H1 (cell line): ENCODE results near the gene NAALADL1. TPM values are rescaled to one million over a fixed set of nuclear protein-coding genes. Genes with fewer than 3 reads are reported as not detected.
A peak's percentile ranks its signal among the peaks of the same experiment; 100 is the strongest.

Experiments used
- CBX5 ChIP-seq: fragments of 300-800, 300-1000 bp; sonication (generic); IDR thresholded peaks from 2 replicates; pipeline ENCODE4 v1.7.1; 2016; ENCODE audit warnings: antibody characterized with exemption, low read length, low read depth
- CBX8 ChIP-seq: fragments of 300-800, 300-1000 bp; sonication (generic); IDR thresholded peaks from 2 replicates; pipeline ENCODE4 v1.7.1; 2016; ENCODE audit warnings: low read depth, low read length, borderline replicate concordance
- CHD1 ChIP-seq: IDR thresholded peaks from 2 replicates; pipeline ENCODE4 v1.6.1; 2012; ENCODE audit warnings: low read depth, low read length, improper control_type of control experiment
- CTBP2 ChIP-seq: IDR thresholded peaks from 2 replicates; pipeline ENCODE4 v1.7.0; 2011; ENCODE audit warnings: borderline replicate concordance, mild to moderate bottlenecking, moderate library complexity, mixed read lengths, low read length; ENCODE audit not compliant: insufficient read depth, insufficient read length
- GABPA ChIP-seq: IDR thresholded peaks from 2 replicates; pipeline ENCODE4 v1.6.1; 2011; ENCODE audit warnings: mild to moderate bottlenecking, low read length, moderate library complexity, borderline replicate concordance; ENCODE audit not compliant: insufficient read depth
- GTF2F1 ChIP-seq: IDR thresholded peaks from 2 replicates; pipeline ENCODE4 v1.6.1; 2012; ENCODE audit warnings: low read depth, low read length, improper control_type of control experiment, borderline replicate concordance
- JUN ChIP-seq: IDR thresholded peaks from 2 replicates; pipeline ENCODE4 v1.6.1; 2011; ENCODE audit warnings: low read depth, mild to moderate bottlenecking, improper control_type of control experiment, low read length
- KDM1A ChIP-seq: fragments of 200-600, 300-600 bp; sonication (generic); IDR thresholded peaks from 2 replicates; pipeline ENCODE4 v1.7.1; 2016; ENCODE audit warnings: mild to moderate bottlenecking, low read length, borderline replicate concordance
- PHF8 ChIP-seq: fragments of 200-600 bp; sonication (generic); conservative IDR thresholded peaks from 2 replicates; pipeline ENCODE4 v1.7.1; 2012; ENCODE audit warnings: low read depth, mild to moderate bottlenecking, inconsistent platforms, low read length, moderate library complexity
- POU5F1 ChIP-seq: IDR thresholded peaks from 2 replicates; pipeline ENCODE4 v1.6.1; 2011; ENCODE audit warnings: low read depth, mild to moderate bottlenecking, low read length, moderate library complexity
- RAD21 ChIP-seq, 2 experiments: IDR thresholded peaks in 1 of 2; conservative IDR thresholded peaks in 1 of 2; 2 replicates each; pipeline ENCODE4 v1.6.1; 2011; ENCODE audit warnings: low read depth in 2 of 2, low read length in 2 of 2, improper control_type of control experiment in 1 of 2, inconsistent platforms in 1 of 2, mild to moderate bottlenecking in 1 of 2, moderate library complexity in 1 of 2
- RNF2 ChIP-seq: fragments of 200-900, 300-1000 bp; sonication (generic); IDR thresholded peaks from 2 replicates; pipeline ENCODE4 v1.7.1; 2016; ENCODE audit warnings: borderline replicate concordance, low read depth, mild to moderate bottlenecking, antibody characterized with exemption, low read length; ENCODE audit not compliant: poor library complexity, severe bottlenecking; ENCODE audit errors: missing control alignments
- RXRA ChIP-seq: IDR thresholded peaks from 2 replicates; pipeline ENCODE4 v1.6.1; 2011; ENCODE audit warnings: low read depth, mild to moderate bottlenecking, low read length, moderate library complexity; ENCODE audit not compliant: insufficient read depth
- SAP30 ChIP-seq: fragments of 300-600 bp; sonication (generic); IDR thresholded peaks from 2 replicates; pipeline ENCODE4 v1.7.1; 2012; ENCODE audit warnings: low read length, moderate library complexity, mild to moderate bottlenecking, inconsistent platforms; ENCODE audit not compliant: insufficient read depth, insufficient replicate concordance
- SIX5 ChIP-seq: IDR thresholded peaks from 2 replicates; pipeline ENCODE4 v1.6.1; 2011; ENCODE audit warnings: mild to moderate bottlenecking, low read depth, low read length
- SP1 ChIP-seq: IDR thresholded peaks from 2 replicates; pipeline ENCODE4 v1.6.1; 2011; ENCODE audit warnings: low read depth, low read length
- SUZ12 ChIP-seq: fragments of 200-600 bp; sonication (generic); IDR thresholded peaks from 2 replicates; pipeline ENCODE4 v1.6.1; 2012; ENCODE audit warnings: mild to moderate bottlenecking, inconsistent platforms, low read length, moderate library complexity, mixed read lengths
- TAF1 ChIP-seq: IDR thresholded peaks from 2 replicates; pipeline ENCODE4 v1.6.1; 2011; ENCODE audit warnings: mild to moderate bottlenecking, low read depth, low read length
- TAF7 ChIP-seq: optimal IDR thresholded peaks from 2 replicates; pipeline ENCODE3; 2011; ENCODE audit warnings: low read depth, mild to moderate bottlenecking, inconsistent platforms, low read length, moderate library complexity, borderline replicate concordance
- YY1 ChIP-seq: IDR thresholded peaks from 2 replicates; pipeline ENCODE4 v1.6.1; 2011; ENCODE audit warnings: low read depth, mild to moderate bottlenecking, low read length
- polyA plus RNA-seq, 7 experiments: library from polyadenylated mRNA; depleted of rRNA in 3 of 7; stranded (reverse) in 5 of 7; unstranded in 2 of 7; fragments of >200 nt in 5 of 7; fragments of 200-250 nt in 2 of 7; gene quantifications; 1 replicate in 5 of 7; 2 replicates in 1 of 7; 4 replicates in 1 of 7; pipeline versions ENCODE4 v1.2.1 to v1.2.3, GENCODE V29; 2011 to 2013; ENCODE audit warnings: missing spikeins in 2 of 7, mixed read lengths in 2 of 7
- total RNA-seq: library from RNA; stranded (reverse); fragmentation: NEBNext Ultra II Directional; extraction: Animal tissue kit (Norgen Biotek cat#: 25700); gene quantifications from 2 replicates; pipeline ENCODE4 v1.2.1, GENCODE V29; 2021
- TF ChIP-seq, protein P1 (sequence below): IDR thresholded peaks from 2 replicates; pipeline ENCODE4 v1.6.1; 2011; ENCODE audit warnings: low read length, improper control_type of control experiment

The NAALADL1 gene
- total and polyA plus RNA-seq, 2 of the 8 experiments (the other 6 are each of a cell fraction or from before 2014, with no cell fraction given): 7.5 to 9.9 TPM

DNA sequence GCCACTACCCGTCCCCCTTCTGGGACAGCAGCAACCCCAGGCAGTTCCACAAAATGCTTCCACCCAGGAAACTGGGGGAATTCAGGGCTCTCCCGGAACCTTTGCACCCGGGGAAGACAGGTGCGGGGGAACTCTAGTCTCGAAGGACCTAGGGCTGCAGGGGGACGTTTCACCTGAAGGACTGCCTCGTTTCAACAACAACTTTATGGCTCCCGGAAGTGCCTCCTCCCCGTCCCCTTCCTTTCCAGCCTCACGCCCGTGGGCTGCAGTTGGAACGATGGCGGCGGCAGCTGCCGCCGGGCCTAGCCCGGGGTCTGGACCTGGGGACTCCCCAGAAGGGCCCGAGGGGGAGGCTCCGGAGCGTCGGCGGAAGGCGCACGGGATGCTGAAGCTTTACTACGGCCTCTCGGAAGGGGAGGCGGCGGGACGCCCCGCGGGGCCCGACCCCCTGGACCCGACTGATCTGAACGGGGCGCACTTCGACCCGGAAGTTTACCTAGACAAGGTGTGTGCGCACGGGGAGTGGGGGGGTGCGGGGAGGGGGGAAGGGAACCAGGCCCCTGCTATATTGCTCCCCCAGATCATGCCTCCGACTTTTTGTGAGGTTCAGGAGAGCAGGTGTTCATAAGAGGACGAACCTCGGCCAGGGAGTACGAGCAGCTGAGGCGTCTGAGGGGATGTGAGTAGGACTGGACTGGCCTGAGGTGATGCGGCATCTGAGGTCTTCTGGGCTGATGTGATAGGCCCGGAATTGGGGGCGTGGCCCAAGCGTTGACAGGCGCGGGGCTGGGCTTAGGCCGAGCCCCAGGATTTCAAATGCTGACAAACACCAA is 37.8 kb upstream of the NAALADL1 start, which contains the start of gene VPS51 (continued):
- TF ChIP-seq GABPA (peak; percentile 98), JUN (peak; percentile 58; the same call in 1 of the 2 replicates), SUZ12 (no peak), RNF2 (no peak), YY1 (peak; percentile 93), CTBP2 (peak; percentile 46), RAD21 (IDR thresholded peaks at IDR 0.05 in 1 of 2, conservative IDR thresholded peaks at IDR 0.05 in 1 of 2; ENCODE audit: low read depth in 2 of 2, low read length in 2 of 2) (no peak), PHF8 (peak; percentile 97), SAP30 (no peak), POU5F1 (no peak), TAF7 (peak; percentile 87), SP1 (peak; percentile 93), TAF1 (peak; percentile 87), KDM1A (no peak), SIX5 (peak; percentile 95), GTF2F1 (0 out of 2 replicates have a peak, but pooled peaks have one; percentile 48), CBX8 (no peak), CBX5 (no peak), CHD1 (no peak), RXRA (no peak)
- TF ChIP-seq, protein P1, sequence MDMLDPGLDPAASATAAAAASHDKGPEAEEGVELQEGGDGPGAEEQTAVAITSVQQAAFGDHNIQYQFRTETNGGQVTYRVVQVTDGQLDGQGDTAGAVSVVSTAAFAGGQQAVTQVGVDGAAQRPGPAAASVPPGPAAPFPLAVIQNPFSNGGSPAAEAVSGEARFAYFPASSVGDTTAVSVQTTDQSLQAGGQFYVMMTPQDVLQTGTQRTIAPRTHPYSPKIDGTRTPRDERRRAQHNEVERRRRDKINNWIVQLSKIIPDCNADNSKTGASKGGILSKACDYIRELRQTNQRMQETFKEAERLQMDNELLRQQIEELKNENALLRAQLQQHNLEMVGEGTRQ: peak; percentile 3; the same call in 1 of the 2 replicates
